ENCODE measurements around the gene HBEGF.

The HBEGF gene

GRCh38 chr5:140346348-140347221 lies at the start of gene HBEGF:
TSS of gene HBEGF (minus strand) at chr5:140346603. CDS start at chr5:140346328, 275 bp downstream.
- peak within 1 kb of the TSS; percentile 55 for H3K4me3 ChIP-seq (ENCODE audit: low read depth, low read length)
- DNase-seq (ENCODE audit: low read depth) = peak; percentile 39
- TF ChIP-seq CTCF (IDR thresholded peaks at IDR 0.05; ENCODE audit: low read depth, low read length, missing control alignments) = peak; percentile 46
- in situ Hi-C loops (cut with HindIII; ENCODE audit: low sequenced_read_pairs) = loop anchor here (5.0 kb wide), 3 partner anchors 34 to 114 kb away; no protein-coding TSS in a partner anchor

- H3K4me3 ChIP-seq (ENCODE audit: low read depth, low read length) = no peak overlapping the region
- in situ Hi-C loops (cut with HindIII; ENCODE audit: low sequenced_read_pairs) = no loop called here
- no peak for DNase-seq (ENCODE audit: low read depth)
- no peak for TF ChIP-seq CTCF (IDR thresholded peaks at IDR 0.05; ENCODE audit: low read depth, low read length, missing control alignments)
Observed at GRCh38 chr5:140393738-140394137, 47.3 kb upstream of the HBEGF start.

GRCh38 chr5:140391732-140392131 lies 45.3 kb upstream of the HBEGF start:
- TF ChIP-seq CTCF (IDR thresholded peaks at IDR 0.05; ENCODE audit: low read depth, low read length, missing control alignments) = no peak
- H3K4me3 ChIP-seq (ENCODE audit: low read depth, low read length) = no peak overlapping the region
- DNase-seq (ENCODE audit: low read depth) = no peak
- in situ Hi-C loops (cut with HindIII; ENCODE audit: low sequenced_read_pairs) = no loop called here

- TF ChIP-seq CTCF (IDR thresholded peaks at IDR 0.05; ENCODE audit: low read depth, low read length, missing control alignments) = no peak
- in situ Hi-C loops (cut with HindIII; ENCODE audit: low sequenced_read_pairs) = no loop called here
- no peak for DNase-seq (ENCODE audit: low read depth)
- no peak overlapping the region for H3K4me3 ChIP-seq (ENCODE audit: low read depth, low read length)
Observed at GRCh38 chr5:140391312-140391711, 44.9 kb upstream of the HBEGF start.

- TF ChIP-seq CTCF (IDR thresholded peaks at IDR 0.05; ENCODE audit: low read depth, low read length, missing control alignments) = no peak
- in situ Hi-C loops (cut with HindIII; ENCODE audit: low sequenced_read_pairs) = no loop called here
- no peak for DNase-seq (ENCODE audit: low read depth)
- H3K4me3 ChIP-seq (ENCODE audit: low read depth, low read length) = no peak overlapping the region
Observed at GRCh38 chr5:140388052-140388451, 41.6 kb upstream of the HBEGF start.

- TF ChIP-seq CTCF (IDR thresholded peaks at IDR 0.05; ENCODE audit: low read depth, low read length, missing control alignments) = no peak
- DNase-seq (ENCODE audit: low read depth) = no peak
- in situ Hi-C loops (cut with HindIII; ENCODE audit: low sequenced_read_pairs) = no loop called here
- H3K4me3 ChIP-seq (ENCODE audit: low read depth, low read length) = no peak overlapping the region
Observed at GRCh38 chr5:140383300-140383699, 36.9 kb upstream of the HBEGF start.

Data from astrocyte of the cerebellum (primary cell).